ENCODE results near the gene LRRC18.

Gene LRRC18

GRCh38 chr10:48907730-48908129 lies 31.9 kb downstream of the LRRC18 start:
- DNase-seq (ENCODE audit: low spot score): no peak

- DNase-seq (ENCODE audit: low spot score): no peak
These were observed 32.8 kb downstream of the LRRC18 start for GRCh38 chr10:48906841-48907240.

- no peak for DNase-seq (ENCODE audit: low spot score)
These were observed 34.3 kb downstream of the LRRC18 start for GRCh38 chr10:48905311-48905710.

GRCh38 chr10:48904861-48905260 lies 34.8 kb downstream of the LRRC18 start:
- no peak for DNase-seq (ENCODE audit: low spot score)

- no peak for DNase-seq (ENCODE audit: low spot score)
These were observed 36.5 kb downstream of the LRRC18 start for GRCh38 chr10:48903151-48903550.

GRCh38 chr10:48902096-48902495 lies 37.5 kb downstream of the LRRC18 start:
- DNase-seq (ENCODE audit: low spot score): no peak

GRCh38 chr10:48901319-48901718 lies 38.3 kb downstream of the LRRC18 start:
- no peak for DNase-seq (ENCODE audit: low spot score)

DNA sequence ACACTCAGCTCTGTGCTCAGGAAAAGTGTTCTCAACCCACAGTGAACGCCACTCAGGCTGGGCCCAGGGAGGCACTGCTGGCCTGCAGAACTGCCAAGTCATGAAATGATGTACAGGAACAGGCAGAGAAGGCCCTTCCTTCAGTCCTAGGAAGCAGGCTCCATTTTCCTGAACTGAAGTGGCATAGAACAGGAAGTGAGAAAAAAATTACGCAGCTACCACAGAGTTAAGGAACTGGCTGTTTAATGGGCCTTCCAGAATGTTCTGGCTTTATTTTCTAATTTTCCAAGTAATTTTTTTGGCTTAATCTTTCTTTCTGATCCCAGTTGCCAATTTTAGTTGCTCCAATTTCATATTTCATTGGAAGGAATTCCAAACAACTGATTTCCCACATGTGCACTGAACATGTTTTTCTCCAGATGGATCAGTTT lies 39.3 kb downstream of the LRRC18 start:
- DNase-seq (ENCODE audit: low spot score): no peak

DNA sequence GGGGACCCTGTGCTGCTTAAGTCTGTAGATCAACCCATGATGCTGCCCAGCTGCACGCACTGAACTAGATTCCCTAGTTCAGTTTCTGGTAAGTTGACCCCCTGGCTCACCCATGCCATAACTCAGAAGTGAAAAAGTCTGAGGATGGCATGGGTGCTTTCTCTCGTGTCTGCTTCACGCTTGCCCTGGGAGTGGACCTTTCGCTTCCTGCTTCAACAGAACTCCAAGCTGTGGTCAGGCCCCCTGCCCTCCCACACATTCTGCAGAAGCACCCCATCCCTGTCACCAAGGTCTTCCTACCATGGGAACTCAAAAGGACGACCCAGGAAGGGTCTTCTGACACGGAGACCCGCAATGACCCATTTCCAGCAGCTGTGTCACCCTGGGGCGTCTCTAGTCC lies 39.9 kb downstream of the LRRC18 start:
- DNase-seq (ENCODE audit: low spot score): no peak

- no peak for DNase-seq (ENCODE audit: low spot score)
These were observed 41.2 kb downstream of the LRRC18 start for GRCh38 chr10:48898426-48898825.

DNA sequence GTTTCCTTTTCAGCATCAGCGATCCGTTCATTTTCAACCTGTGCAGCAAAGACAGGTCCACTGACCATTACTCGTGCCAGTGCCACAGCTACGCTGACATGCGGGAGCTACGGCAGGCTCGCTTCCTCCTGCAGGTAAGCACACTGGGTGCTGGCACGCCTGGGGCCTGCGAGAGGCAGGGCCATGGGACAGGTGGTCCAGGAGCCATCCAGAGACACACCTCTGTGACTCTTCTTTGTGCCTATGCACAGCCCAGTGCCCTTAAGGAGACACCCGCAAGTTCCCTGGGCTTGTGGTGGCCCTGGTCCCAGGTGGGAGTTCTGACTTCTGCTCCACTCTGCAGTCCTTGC lies 42.2 kb downstream of the LRRC18 start:
- DNase-seq (ENCODE audit: low spot score): no peak

- no peak for DNase-seq (ENCODE audit: low spot score)
These were observed 42.7 kb downstream of the LRRC18 start for GRCh38 chr10:48896756-48897440.

DNA sequence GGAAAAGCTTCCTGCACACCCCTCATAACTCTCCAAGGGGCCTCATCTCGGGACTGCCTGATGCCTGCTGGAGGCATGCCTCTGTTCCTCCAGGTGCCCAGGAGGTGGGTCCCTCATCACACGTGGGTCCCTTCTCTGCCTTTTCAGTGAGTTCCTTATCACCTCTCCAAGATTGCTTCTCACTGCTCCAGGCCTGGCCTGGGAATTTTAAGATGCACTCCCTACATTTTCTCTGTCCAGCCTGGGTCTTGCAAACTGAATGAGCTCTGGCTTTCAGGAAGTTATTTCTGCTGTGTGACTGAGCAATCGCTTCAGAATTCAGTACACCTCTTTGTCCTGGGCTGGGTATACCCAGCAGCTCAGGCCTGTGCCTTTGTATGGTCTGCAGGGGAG lies 43.8 kb downstream of the LRRC18 start:
- no peak for DNase-seq (ENCODE audit: low spot score)

- DNase-seq (ENCODE audit: low spot score): no peak
These were observed 44.5 kb downstream of the LRRC18 start for GRCh38 chr10:48894911-48895802.

DNA sequence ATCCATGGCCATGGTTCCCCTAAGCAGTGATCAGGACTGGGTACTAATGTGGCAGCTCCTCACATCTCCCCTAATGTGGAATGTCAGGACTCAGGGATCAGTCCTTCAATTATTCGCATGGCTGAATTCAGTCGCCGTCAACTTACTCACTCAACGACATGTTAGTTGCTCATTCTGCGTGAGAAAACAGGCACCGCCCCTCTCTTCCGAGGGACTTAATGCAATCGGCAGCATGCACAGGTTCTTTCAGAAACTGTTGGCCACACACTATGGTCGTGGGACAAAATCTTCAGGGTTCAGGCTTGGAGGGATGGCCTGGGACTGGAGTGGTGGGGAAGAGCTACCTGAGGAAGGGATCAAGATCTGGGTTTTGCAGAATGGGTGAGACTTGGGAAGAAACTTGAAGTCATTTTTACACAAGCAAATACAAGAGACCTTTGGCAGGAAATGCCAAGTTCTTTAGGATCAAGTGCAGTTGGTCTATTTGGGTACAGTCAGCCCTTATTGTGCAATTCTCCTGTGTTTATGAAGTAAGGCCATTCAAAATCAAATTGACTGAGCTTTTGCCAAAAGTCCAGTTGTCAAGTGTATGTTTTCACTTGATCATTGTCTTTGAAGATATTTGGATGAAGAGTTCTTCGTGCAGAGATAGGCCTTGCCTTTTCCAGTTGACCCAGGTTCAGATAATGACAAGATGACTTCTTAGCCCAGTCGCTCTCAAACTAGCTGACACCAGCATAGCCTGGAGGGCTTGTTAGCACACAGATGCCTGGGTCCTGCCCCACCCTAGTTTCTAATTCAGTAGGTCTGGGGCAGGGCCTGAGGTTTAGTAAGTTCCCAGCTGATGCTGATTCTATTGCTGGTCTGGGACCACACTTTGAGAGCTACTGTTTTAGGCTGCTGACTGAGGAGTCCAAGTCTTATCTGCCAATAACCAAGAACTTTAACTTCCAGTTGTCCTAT lies 48.5 kb downstream of the LRRC18 start:
- no peak for DNase-seq (ENCODE audit: low spot score)

DNA sequence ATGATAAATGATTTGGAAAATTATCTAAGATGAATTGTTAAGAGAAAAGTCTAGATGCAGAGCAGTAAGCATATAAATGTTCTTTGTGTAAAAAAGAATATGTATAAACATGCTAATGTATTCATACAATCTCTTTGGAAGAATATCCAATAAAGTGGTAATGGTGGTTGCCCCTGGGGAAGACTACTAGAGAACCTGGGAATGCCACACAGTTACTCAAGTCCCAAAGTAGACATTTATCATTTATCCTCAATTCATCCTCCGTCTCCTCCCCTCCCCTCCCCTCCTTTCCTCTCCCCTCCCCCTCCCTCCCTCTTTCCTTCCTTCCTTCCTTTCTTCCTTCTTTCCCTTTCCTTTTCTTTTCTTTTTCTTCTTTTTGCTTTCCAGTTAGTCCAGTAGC lies 51.7 kb downstream of the LRRC18 start:
- DNase-seq (ENCODE audit: low spot score): no peak

GRCh38 chr10:48885376-48885775 lies 54.3 kb downstream of the LRRC18 start:
- peak; percentile 60 for DNase-seq (ENCODE audit: low spot score)

- no peak for DNase-seq (ENCODE audit: low spot score)
These were observed 55.2 kb downstream of the LRRC18 start for GRCh38 chr10:48884179-48885045.

DNA sequence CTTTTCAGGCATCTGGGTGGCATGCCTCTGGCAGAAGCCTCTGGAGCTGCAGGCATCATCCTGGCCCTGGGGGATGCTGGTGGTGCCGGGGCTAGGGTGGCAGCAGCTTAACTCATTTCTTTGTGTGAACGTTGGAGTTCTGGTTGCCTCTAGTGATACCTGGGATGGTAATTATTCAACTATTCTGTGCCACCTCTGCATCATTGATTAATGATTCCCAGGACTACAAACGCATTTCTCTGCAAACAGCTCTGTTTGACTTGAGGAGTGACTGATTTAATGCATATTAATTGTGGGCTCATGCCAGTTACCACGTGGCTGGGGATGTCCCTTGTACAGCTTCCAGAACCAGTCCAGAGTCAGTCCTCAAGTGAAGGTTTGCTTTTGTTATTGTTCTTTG lies 55.9 kb downstream of the LRRC18 start:
- DNase-seq (ENCODE audit: low spot score): no peak

- DNase-seq (ENCODE audit: low spot score): no peak
These were observed 56.8 kb downstream of the LRRC18 start for GRCh38 chr10:48882881-48883280.

DNA sequence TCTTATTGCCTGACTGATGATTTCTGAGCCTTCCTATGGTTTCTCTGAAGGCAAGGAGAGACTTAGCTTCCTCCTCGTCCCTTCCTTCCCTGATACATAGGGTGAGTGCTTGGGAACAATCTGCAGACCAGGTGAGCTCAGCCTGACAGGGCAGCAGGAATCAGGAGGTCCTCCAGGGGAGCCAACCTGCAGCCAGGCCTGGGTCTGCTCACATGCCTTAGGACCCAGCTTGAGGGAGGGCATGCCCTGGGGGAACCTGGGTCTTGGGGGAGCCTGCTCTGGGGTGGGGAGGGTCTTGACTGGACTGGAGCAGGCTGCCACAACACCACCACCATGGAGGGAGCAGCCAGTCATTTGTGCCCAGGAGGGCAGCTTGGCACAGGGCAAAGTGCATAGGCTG lies 57.7 kb downstream of the LRRC18 start:
- no peak for DNase-seq (ENCODE audit: low spot score)
